PC-3 (cell line): ENCODE data around the gene CDK10.

Source experiments
- EZH2 ChIP-seq: fragments of 300-600 bp; sonication (generic); IDR thresholded peaks from one replicate; pipeline ENCODE4 v1.6.1; 2017; ENCODE audit warnings: antibody characterized with exemption, mild to moderate bottlenecking, low read length; ENCODE audit not compliant: unreplicated experiment
- TF ChIP-seq, protein P1 (sequence below): fragments of 300-600 bp; sonication (generic); conservative IDR thresholded peaks from 2 replicates; pipeline ENCODE4 v1.5.1; 2017; ENCODE audit warnings: antibody characterized with exemption, low read depth, mild to moderate bottlenecking, low read length

GRCh38 chr16:89655062-89655643, 31.3 kb upstream of the CDK10 start:
- TF ChIP-seq, protein P1, sequence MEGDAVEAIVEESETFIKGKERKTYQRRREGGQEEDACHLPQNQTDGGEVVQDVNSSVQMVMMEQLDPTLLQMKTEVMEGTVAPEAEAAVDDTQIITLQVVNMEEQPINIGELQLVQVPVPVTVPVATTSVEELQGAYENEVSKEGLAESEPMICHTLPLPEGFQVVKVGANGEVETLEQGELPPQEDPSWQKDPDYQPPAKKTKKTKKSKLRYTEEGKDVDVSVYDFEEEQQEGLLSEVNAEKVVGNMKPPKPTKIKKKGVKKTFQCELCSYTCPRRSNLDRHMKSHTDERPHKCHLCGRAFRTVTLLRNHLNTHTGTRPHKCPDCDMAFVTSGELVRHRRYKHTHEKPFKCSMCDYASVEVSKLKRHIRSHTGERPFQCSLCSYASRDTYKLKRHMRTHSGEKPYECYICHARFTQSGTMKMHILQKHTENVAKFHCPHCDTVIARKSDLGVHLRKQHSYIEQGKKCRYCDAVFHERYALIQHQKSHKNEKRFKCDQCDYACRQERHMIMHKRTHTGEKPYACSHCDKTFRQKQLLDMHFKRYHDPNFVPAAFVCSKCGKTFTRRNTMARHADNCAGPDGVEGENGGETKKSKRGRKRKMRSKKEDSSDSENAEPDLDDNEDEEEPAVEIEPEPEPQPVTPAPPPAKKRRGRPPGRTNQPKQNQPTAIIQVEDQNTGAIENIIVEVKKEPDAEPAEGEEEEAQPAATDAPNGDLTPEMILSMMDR = no peak
- no peak for TF ChIP-seq EZH2
